ENCODE results near the gene SSTR4. TPM values are rescaled to one million over a fixed set of nuclear protein-coding genes. Genes with fewer than 3 reads are reported as not detected.

SSTR4 gene
- total RNA-seq, 1 experiment from 2014 or later: not detected

- no peak overlapping the region for H3K27ac Mint-ChIP-seq
- ChIA-PET CTCF (interaction anchor here (1.2 to 6.0 kb wide), 3 partner anchors 154 to 354 kb away, joined by 3 to 41 read pairs (median 8); no protein-coding TSS in a partner anchor), POLR2A (no interaction called here)
- DNase-seq (ENCODE audit: low spot score): no peak
- H3K9me3 Mint-ChIP-seq: no peaks in the 10 kb centered on the region
- no peaks in the 10 kb centered on the region for H3K36me3 Mint-ChIP-seq
- ATAC-seq: no peak
- H3K4me3 Mint-ChIP-seq: no peak overlapping the region
- peaks cover 83% of the 10 kb centered on the region for H3K27me3 Mint-ChIP-seq (ENCODE audit: low read depth)
- peaks cover 50% of the 10 kb centered on the region for H3K4me1 Mint-ChIP-seq
- TF ChIP-seq, protein P1, sequence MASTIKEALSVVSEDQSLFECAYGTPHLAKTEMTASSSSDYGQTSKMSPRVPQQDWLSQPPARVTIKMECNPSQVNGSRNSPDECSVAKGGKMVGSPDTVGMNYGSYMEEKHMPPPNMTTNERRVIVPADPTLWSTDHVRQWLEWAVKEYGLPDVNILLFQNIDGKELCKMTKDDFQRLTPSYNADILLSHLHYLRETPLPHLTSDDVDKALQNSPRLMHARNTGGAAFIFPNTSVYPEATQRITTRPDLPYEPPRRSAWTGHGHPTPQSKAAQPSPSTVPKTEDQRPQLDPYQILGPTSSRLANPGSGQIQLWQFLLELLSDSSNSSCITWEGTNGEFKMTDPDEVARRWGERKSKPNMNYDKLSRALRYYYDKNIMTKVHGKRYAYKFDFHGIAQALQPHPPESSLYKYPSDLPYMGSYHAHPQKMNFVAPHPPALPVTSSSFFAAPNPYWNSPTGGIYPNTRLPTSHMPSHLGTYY (CRISPR knock-in tag; IDR thresholded peaks at IDR 0.05): no peak
- TF ChIP-seq, protein P2, sequence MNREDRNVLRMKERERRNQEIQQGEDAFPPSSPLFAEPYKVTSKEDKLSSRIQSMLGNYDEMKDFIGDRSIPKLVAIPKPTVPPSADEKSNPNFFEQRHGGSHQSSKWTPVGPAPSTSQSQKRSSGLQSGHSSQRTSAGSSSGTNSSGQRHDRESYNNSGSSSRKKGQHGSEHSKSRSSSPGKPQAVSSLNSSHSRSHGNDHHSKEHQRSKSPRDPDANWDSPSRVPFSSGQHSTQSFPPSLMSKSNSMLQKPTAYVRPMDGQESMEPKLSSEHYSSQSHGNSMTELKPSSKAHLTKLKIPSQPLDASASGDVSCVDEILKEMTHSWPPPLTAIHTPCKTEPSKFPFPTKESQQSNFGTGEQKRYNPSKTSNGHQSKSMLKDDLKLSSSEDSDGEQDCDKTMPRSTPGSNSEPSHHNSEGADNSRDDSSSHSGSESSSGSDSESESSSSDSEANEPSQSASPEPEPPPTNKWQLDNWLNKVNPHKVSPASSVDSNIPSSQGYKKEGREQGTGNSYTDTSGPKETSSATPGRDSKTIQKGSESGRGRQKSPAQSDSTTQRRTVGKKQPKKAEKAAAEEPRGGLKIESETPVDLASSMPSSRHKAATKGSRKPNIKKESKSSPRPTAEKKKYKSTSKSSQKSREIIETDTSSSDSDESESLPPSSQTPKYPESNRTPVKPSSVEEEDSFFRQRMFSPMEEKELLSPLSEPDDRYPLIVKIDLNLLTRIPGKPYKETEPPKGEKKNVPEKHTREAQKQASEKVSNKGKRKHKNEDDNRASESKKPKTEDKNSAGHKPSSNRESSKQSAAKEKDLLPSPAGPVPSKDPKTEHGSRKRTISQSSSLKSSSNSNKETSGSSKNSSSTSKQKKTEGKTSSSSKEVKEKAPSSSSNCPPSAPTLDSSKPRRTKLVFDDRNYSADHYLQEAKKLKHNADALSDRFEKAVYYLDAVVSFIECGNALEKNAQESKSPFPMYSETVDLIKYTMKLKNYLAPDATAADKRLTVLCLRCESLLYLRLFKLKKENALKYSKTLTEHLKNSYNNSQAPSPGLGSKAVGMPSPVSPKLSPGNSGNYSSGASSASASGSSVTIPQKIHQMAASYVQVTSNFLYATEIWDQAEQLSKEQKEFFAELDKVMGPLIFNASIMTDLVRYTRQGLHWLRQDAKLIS (CRISPR knock-in tag; IDR thresholded peaks at IDR 0.05; ENCODE audit: borderline replicate concordance): no peak
- no peak for TF ChIP-seq ESRRA (CRISPR knock-in tag; IDR thresholded peaks at IDR 0.05; ENCODE audit: borderline replicate concordance)
- no peak for TF ChIP-seq RORB (CRISPR knock-in tag; IDR thresholded peaks at IDR 0.05)
- TF ChIP-seq TEAD1 (CRISPR knock-in tag; IDR thresholded peaks at IDR 0.05): no peak
- TF ChIP-seq TCF7 (CRISPR knock-in tag; IDR thresholded peaks at IDR 0.05; ENCODE audit: low read depth): no peak
- TF ChIP-seq ELF4 (CRISPR knock-in tag; IDR thresholded peaks at IDR 0.05; ENCODE audit: low read depth): no peak
- TF ChIP-seq, protein P3, sequence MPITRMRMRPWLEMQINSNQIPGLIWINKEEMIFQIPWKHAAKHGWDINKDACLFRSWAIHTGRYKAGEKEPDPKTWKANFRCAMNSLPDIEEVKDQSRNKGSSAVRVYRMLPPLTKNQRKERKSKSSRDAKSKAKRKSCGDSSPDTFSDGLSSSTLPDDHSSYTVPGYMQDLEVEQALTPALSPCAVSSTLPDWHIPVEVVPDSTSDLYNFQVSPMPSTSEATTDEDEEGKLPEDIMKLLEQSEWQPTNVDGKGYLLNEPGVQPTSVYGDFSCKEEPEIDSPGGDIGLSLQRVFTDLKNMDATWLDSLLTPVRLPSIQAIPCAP (CRISPR knock-in tag; IDR thresholded peaks at IDR 0.05): no peak
- TF ChIP-seq RELA (CRISPR knock-in tag; IDR thresholded peaks at IDR 0.05; ENCODE audit: borderline replicate concordance): no peak
- TF ChIP-seq SP1 (CRISPR knock-in tag; conservative IDR thresholded peaks at IDR 0.05): no peak
- no peak for TF ChIP-seq GRHL2 (CRISPR knock-in tag; IDR thresholded peaks at IDR 0.05; ENCODE audit: insufficient replicate concordance, severe bottlenecking)
- TF ChIP-seq CBFB (CRISPR knock-in tag; IDR thresholded peaks at IDR 0.05; ENCODE audit: low read depth): no peak
- no peak for TF ChIP-seq SMAD4 (CRISPR knock-in tag; IDR thresholded peaks at IDR 0.05)
Observed at GRCh38 chr20:23046431-23046830, 11.3 kb downstream of the SSTR4 start.

GRCh38 chr20:23047001-23047737 lies 12.1 kb downstream of the SSTR4 start:
- no peak for TF ChIP-seq ATF3 (CRISPR knock-in tag; conservative IDR thresholded peaks at IDR 0.05)
- TF ChIP-seq NFYB (CRISPR knock-in tag; conservative IDR thresholded peaks at IDR 0.05; ENCODE audit: low read depth): no peak
- no peak for TF ChIP-seq E2F1 (CRISPR knock-in tag; IDR thresholded peaks at IDR 0.05)
- no peak for TF ChIP-seq GTF2I (CRISPR knock-in tag; conservative IDR thresholded peaks at IDR 0.05)
- no peak for TF ChIP-seq RORB (CRISPR knock-in tag; IDR thresholded peaks at IDR 0.05)
- TF ChIP-seq, protein P1 (CRISPR knock-in tag; IDR thresholded peaks at IDR 0.05): no peak
- TF ChIP-seq, protein P4, sequence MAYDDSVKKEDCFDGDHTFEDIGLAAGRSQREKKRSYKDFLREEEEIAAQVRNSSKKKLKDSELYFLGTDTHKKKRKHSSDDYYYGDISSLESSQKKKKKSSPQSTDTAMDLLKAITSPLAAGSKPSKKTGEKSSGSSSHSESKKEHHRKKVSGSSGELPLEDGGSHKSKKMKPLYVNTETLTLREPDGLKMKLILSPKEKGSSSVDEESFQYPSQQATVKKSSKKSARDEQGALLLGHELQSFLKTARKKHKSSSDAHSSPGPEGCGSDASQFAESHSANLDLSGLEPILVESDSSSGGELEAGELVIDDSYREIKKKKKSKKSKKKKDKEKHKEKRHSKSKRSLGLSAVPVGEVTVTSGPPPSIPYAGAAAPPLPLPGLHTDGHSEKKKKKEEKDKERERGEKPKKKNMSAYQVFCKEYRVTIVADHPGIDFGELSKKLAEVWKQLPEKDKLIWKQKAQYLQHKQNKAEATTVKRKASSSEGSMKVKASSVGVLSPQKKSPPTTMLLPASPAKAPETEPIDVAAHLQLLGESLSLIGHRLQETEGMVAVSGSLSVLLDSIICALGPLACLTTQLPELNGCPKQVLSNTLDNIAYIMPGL (CRISPR knock-in tag; IDR thresholded peaks at IDR 0.05): no peak
- no peak for TF ChIP-seq ZNF232 (CRISPR knock-in tag; IDR thresholded peaks at IDR 0.05)
- ChIA-PET POLR2A (interaction anchor here (0.5 kb wide), 1 partner anchor 1152 kb away, joined by 3 read pairs; no protein-coding TSS in a partner anchor), CTCF (interaction anchor here (2.5 to 6.0 kb wide), 2 partner anchors 154 to 355 kb away, joined by 8 to 41 read pairs; no protein-coding TSS in a partner anchor)
- H3K27ac Mint-ChIP-seq: no peak overlapping the region
- no peaks in the 10 kb centered on the region for H3K36me3 Mint-ChIP-seq
- no peaks in the 10 kb centered on the region for H3K9me3 Mint-ChIP-seq
- ATAC-seq (no peak), DNase-seq (ENCODE audit: low spot score) (no peak)
- peak overlapping the region; percentile 36; the same call in 1 of the 2 replicates for H3K4me3 Mint-ChIP-seq
- H3K27me3 Mint-ChIP-seq (ENCODE audit: low read depth): peaks cover 86% of the 10 kb centered on the region
- peaks cover 47% of the 10 kb centered on the region for H3K4me1 Mint-ChIP-seq

All from WTC11 (cell line).